Spleen (tissue), 11 donors: ENCODE measurements around the gene CMSS1. TPM values are rescaled to one million over a fixed set of nuclear protein-coding genes. Genes with fewer than 3 reads are reported as not detected.

Experiments
- DNase-seq: peaks from one replicate; pipeline ENCODE4 v3.0.0-alpha.2; 2020
- H3K27ac ChIP-seq, 8 donors: fragments of 200-600 bp; sonication (generic) in 7 of 8; 1 replicate in 4 of 8; 2 replicates in 4 of 8; pipeline versions ENCODE4 v1.5.0 to v1.8.0; 2016 to 2021; ENCODE audit warnings: inconsistent platforms in 4 of 8, mild to moderate bottlenecking in 4 of 8, moderate library complexity in 1 of 8
- H3K27me3 ChIP-seq, 7 donors: fragments of 200-600 bp; sonication (generic) in 6 of 7; replicated peaks in 1 of 7; 1 replicate in 4 of 7; 2 replicates in 3 of 7; pipeline versions ENCODE4 v1.5.0 to v1.8.0; 2016 to 2021; ENCODE audit warnings: inconsistent platforms in 3 of 7, mild to moderate bottlenecking in 1 of 7
- H3K36me3 ChIP-seq, 6 donors: fragments of 200-600 bp; sonication (generic) in 5 of 6; 1 replicate in 4 of 6; 2 replicates in 2 of 6; pipeline versions ENCODE4 v1.5.0 to v1.8.0; 2016 to 2021; ENCODE audit warnings: inconsistent platforms in 2 of 6
- H3K4me1 ChIP-seq, 6 donors: fragments of 200-600 bp; sonication (generic) in 5 of 6; 1 replicate in 3 of 6; 2 replicates in 3 of 6; pipeline versions ENCODE4 v1.5.0 to v1.8.0; 2016 to 2021; ENCODE audit warnings: inconsistent platforms in 3 of 6
- H3K4me3 ChIP-seq, 8 donors: fragments of 200-600 bp; sonication (generic) in 7 of 8; 1 replicate in 4 of 8; 2 replicates in 4 of 8; pipeline versions ENCODE4 v1.5.0 to v1.8.0; 2016 to 2021; ENCODE audit warnings: inconsistent platforms in 4 of 8, mild to moderate bottlenecking in 4 of 8, moderate library complexity in 2 of 8
- H3K9me3 ChIP-seq, 8 donors: fragments of 200-600 bp; sonication (generic) in 7 of 8; 1 replicate in 4 of 8; 2 replicates in 4 of 8; pipeline versions ENCODE4 v1.5.0 to v1.8.0; 2016 to 2021; ENCODE audit warnings: inconsistent platforms in 4 of 8
- CTCF ChIP-seq, 11 experiments: fragments of 200-600 bp in 7 of 11; fragments of 450-650 bp in 4 of 11; sonication (generic) in 4 of 11; IDR thresholded peaks in 8 of 11; conservative IDR thresholded peaks in 3 of 11; 1 replicate in 7 of 11; 2 replicates in 4 of 11; pipeline versions ENCODE4 v1.4.0 to v1.8.0; 2016 to 2021; ENCODE audit warnings: antibody characterized with exemption in 11 of 11, inconsistent platforms in 4 of 11, mild to moderate bottlenecking in 1 of 11
- POLR2A ChIP-seq, 3 donors: fragments of 450-650 bp; IDR thresholded peaks; one replicate each; pipeline ENCODE4 v1.5.1; 2017; ENCODE audit warnings: antibody characterized with exemption in 3 of 3, mild to moderate bottlenecking in 1 of 3
- POLR2AphosphoS5 ChIP-seq, 3 donors: sonication (generic); formaldehyde crosslinking; IDR thresholded peaks; one replicate each; pipeline ENCODE4 v1.5.1; 2017; ENCODE audit warnings: antibody characterized with exemption in 3 of 3
- WGBS, 5 donors: extraction: QIAGEN DNeasy Blood & Tissue Kit in 3 of 5; methylation state at CpG; one replicate each; pipeline versions ENCODE4 v1.1.5 to v1.1.7; 2013 to 2018; 5-methylcytosine and 5-hydroxymethylcytosine counted together
- intact Hi-C: fragments of 100-400 bp; cut with DNase I; formaldehyde crosslinking; loops from one replicate; pipeline ENCODE4 v1.15.0; 2023; ENCODE audit warnings: low total_unique reads
- polyA plus RNA-seq, 3 donors: library from polyadenylated mRNA; stranded (reverse); fragments of 200-250 nt; gene quantifications; one replicate each; pipeline ENCODE4 v1.2.1, GENCODE V29; 2013
- total RNA-seq, 7 donors: library from RNA; depleted of rRNA in 3 of 7; stranded (reverse); fragments of >200 nt in 3 of 7; fragmentation: NEBNext Ultra II Directional in 4 of 7; extraction: Animal tissue kit (Norgen Biotek cat#: 25700) in 4 of 7; gene quantifications; one replicate each; pipeline versions ENCODE4 v1.1.0 to v1.2.1, GENCODE V29; 2016 to 2021
- donor health status: healthy with polysubstance abuse.
- donor health status: DM: no; HTN: no; CAD: no; lungs with moderate emphysema.
- donor health status: DM: no; HTN: no; CAD: no.
- donor health status: Bipolar disorder and iron deficiency.
- donor health status: healthy.
- donor health status: DM: no; HTN: no; CAD: no.
- donor health status: DM: yes; HTN: yes; CAD: no.

The CMSS1 gene
- total and polyA plus RNA-seq, 10 donors, result 6.9 to 30.1 (median 20.0) TPM

DNA sequence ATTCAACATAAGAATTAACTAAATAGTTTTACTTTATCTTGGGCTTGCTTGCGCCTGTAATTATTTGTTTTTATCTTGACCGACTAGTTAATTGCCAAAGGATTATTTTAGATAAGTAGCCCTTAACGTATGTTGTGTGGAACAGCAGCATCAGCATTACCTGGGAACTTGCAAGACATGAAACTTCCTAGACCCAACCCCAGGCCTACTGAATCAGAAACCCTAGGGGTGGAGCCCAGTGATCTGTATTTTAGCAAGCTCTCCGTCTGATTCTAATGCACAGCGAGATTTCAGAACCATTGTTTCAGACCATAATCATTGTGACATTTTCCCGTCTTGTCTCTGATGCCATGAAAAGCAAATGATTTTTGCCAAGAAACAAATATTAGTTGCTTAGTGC lies 265.5 kb downstream of the CMSS1 start:
- H3K27me3 ChIP-seq, result no peaks in the 10 kb centered on the region
- WGBS, 5 donors, result 87 to 94% (median 92%) methylated on average over 6 of the region's 6 CpGs
- no peak overlapping the region for H3K27ac ChIP-seq
- no peak for DNase-seq
- no peaks in the 10 kb centered on the region for H3K9me3 ChIP-seq
- TF ChIP-seq CTCF (IDR thresholded peaks at IDR 0.05 in 8 of 11, conservative IDR thresholded peaks at IDR 0.05 in 3 of 11) (no peak), POLR2AphosphoS5 (IDR thresholded peaks at IDR 0.05) (no peak), POLR2A (IDR thresholded peaks at IDR 0.05) (no peak)
- no peak overlapping the region for H3K4me3 ChIP-seq
- H3K36me3 ChIP-seq, result no peaks in the 10 kb centered on the region
- peaks cover 0 to 22% (median 5%) of the 10 kb centered on the region in 6 donors for H3K4me1 ChIP-seq
- intact Hi-C loops, result no loop called here

DNA sequence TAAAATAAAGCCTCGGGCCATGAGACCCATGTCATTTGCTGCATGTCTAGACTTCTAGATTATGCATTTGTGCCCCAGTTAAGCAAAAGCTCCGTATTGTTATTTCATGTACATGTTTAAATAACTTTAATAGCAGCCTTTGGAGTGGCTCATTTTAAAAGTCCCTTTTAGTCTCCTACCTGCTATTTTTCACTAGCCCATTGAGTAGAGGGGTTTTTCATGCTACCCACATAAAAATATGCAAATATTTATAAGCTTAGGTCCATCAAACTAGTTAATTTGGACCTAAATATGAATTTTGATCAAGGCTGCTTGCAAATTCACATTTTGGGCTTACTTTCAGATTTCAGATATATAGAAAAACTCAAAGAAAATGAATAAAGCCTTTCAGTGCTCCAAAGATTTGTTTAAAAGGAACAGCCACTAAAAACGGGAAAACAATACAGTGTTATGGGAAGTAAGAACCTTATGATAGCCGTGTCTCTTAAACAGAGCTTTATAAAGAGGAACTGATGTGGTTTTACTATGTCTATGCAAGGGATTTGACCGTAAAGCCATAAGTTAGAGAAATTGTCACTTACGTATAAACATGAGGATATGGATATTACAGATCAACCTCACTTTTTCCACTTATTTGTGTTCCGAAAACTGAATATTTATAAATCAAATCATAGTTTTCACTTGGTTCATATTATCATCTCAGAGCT lies 266.6 kb downstream of the CMSS1 start:
- Histone ChIP-seq H3K4me3 (no peak overlapping the region), H3K4me1 (peaks cover 0 to 22% (median 5%) of the 10 kb centered on the region in 6 donors), H3K27ac (no peak overlapping the region), H3K36me3 (no peaks in the 10 kb centered on the region), H3K9me3 (no peaks in the 10 kb centered on the region), H3K27me3 (no peaks in the 10 kb centered on the region)
- no peak for DNase-seq
- 54 to 72% (median 65%) methylated on average over 7 of the region's 7 CpGs for WGBS, 5 donors
- TF ChIP-seq POLR2A (IDR thresholded peaks at IDR 0.05) (no peak), POLR2AphosphoS5 (IDR thresholded peaks at IDR 0.05) (no peak), CTCF (IDR thresholded peaks at IDR 0.05 in 8 of 11, conservative IDR thresholded peaks at IDR 0.05 in 3 of 11) (no peak)
- intact Hi-C loops, result no loop called here

DNA sequence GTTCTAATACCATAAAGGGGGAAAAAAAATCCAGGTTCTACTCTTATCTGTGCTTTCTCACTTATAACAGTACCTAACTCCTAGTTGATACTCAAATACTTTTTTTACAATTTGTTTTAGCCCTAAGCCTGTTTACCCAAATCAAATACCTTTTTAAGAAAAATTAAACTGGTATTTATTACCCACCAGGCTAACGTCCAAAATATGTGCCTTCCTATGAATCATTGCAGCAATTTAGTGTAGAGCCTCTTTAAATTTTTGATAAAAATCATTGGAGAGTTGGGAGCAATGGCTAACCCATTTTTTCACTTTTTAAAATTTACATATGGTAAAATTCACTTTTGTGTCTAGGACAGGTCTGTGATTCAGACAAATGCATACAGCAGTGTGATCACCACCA lies 268.7 kb downstream of the CMSS1 start:
- H3K4me1 ChIP-seq, result peaks cover 0 to 31% (median 9%) of the 10 kb centered on the region in 6 donors
- WGBS, 5 donors, result 91 to 98% (median 95%) methylated on average over 1 of the region's 1 CpG
- H3K36me3 ChIP-seq, result no peaks in the 10 kb centered on the region
- intact Hi-C loops, result no loop called here
- H3K9me3 ChIP-seq, result no peaks in the 10 kb centered on the region
- no peak overlapping the region for H3K27ac ChIP-seq
- no peak for DNase-seq
- H3K27me3 ChIP-seq, result no peaks in the 10 kb centered on the region
- TF ChIP-seq POLR2A (IDR thresholded peaks at IDR 0.05), result no peak
- TF ChIP-seq CTCF (IDR thresholded peaks at IDR 0.05 in 8 of 11, conservative IDR thresholded peaks at IDR 0.05 in 3 of 11), result no peak
- TF ChIP-seq POLR2AphosphoS5 (IDR thresholded peaks at IDR 0.05), result no peak
- H3K4me3 ChIP-seq, result no peak overlapping the region

- TF ChIP-seq POLR2AphosphoS5 (IDR thresholded peaks at IDR 0.05), result no peak
- TF ChIP-seq POLR2A (IDR thresholded peaks at IDR 0.05), result no peak
- TF ChIP-seq CTCF (IDR thresholded peaks at IDR 0.05 in 8 of 11, conservative IDR thresholded peaks at IDR 0.05 in 3 of 11), result no peak
- no peak overlapping the region for H3K27ac ChIP-seq
- H3K4me3 ChIP-seq, result no peak overlapping the region
- H3K9me3 ChIP-seq, result no peaks in the 10 kb centered on the region
- intact Hi-C loops, result no loop called here
- no peak for DNase-seq
- H3K36me3 ChIP-seq, result no peaks in the 10 kb centered on the region
- no peaks in the 10 kb centered on the region for H3K27me3 ChIP-seq
- peaks cover 0 to 31% (median 9%) of the 10 kb centered on the region in 6 donors for H3K4me1 ChIP-seq
Measured at GRCh38 chr3:100087198-100087597, 269.5 kb downstream of the CMSS1 start.
